GM20431 (cell line): Measurements from ENCODE around the gene PLEKHG3.

Source experiments
- in situ Hi-C: fragments of 300-500 bp; cut with MseI, MboI; formaldehyde crosslinking; loops from one replicate; pipeline ENCODE4 v1.15.0; 2020; ENCODE audit warnings: low sequenced_read_pairs; ENCODE audit not compliant: unreplicated experiment

The PLEKHG3 gene

GRCh38 chr14:64737391-64738280 is 33.4 kb downstream of the PLEKHG3 start:
- in situ Hi-C loops = no loop called here

GRCh38 chr14:64738281-64738804 is 34.1 kb downstream of the PLEKHG3 start:
- in situ Hi-C loops = no loop called here

- in situ Hi-C loops = no loop called here
These were observed 37.0 kb downstream of the PLEKHG3 start for GRCh38 chr14:64741200-64741599.

- in situ Hi-C loops = no loop called here
These were observed 37.7 kb downstream of the PLEKHG3 start for GRCh38 chr14:64741961-64742360.

GRCh38 chr14:64743061-64743460 is 38.8 kb downstream of the PLEKHG3 start:
- in situ Hi-C loops = no loop called here

- in situ Hi-C loops = no loop called here
These were observed 41.4 kb downstream of the PLEKHG3 start for GRCh38 chr14:64745511-64746091.

GRCh38 chr14:64746298-64747250 is 42.4 kb downstream of the PLEKHG3 start:
- in situ Hi-C loops = no loop called here

GRCh38 chr14:64747327-64747726 is 43.1 kb downstream of the PLEKHG3 start:
- in situ Hi-C loops = no loop called here

GRCh38 chr14:64748521-64748920 is 44.3 kb downstream of the PLEKHG3 start:
- in situ Hi-C loops = no loop called here

- in situ Hi-C loops = no loop called here
These were observed 44.9 kb downstream of the PLEKHG3 start for GRCh38 chr14:64748995-64749714.

GRCh38 chr14:64752909-64753308 is 48.7 kb downstream of the PLEKHG3 start:
- in situ Hi-C loops = no loop called here

GRCh38 chr14:64753374-64753773 is 49.1 kb downstream of the PLEKHG3 start:
- in situ Hi-C loops = no loop called here

- in situ Hi-C loops = no loop called here
These were observed 49.8 kb downstream of the PLEKHG3 start for GRCh38 chr14:64753999-64754398.

GRCh38 chr14:64754685-64755084 is 50.5 kb downstream of the PLEKHG3 start:
- in situ Hi-C loops = no loop called here

GRCh38 chr14:64755781-64756221 is 51.6 kb downstream of the PLEKHG3 start:
- in situ Hi-C loops = no loop called here

GRCh38 chr14:64756712-64757111 is 52.5 kb downstream of the PLEKHG3 start:
- in situ Hi-C loops = no loop called here

GRCh38 chr14:64757601-64758000 is 53.4 kb downstream of the PLEKHG3 start:
- in situ Hi-C loops = no loop called here

- in situ Hi-C loops = no loop called here
These were observed 53.8 kb downstream of the PLEKHG3 start for GRCh38 chr14:64758025-64758521.
